Osteocyte (in vitro differentiated cells): ENCODE data around the gene KANSL3. TPM values are rescaled to one million over a fixed set of nuclear protein-coding genes. Genes with fewer than 3 reads are reported as not detected.

Experiments
- DNase-seq: peaks from one replicate; pipeline ENCODE4 v3.0.0; 2021; ENCODE audit warnings: mixed read lengths; ENCODE audit not compliant: unreplicated experiment; ENCODE audit errors: extremely low spot score
- H3K27ac Mint-ChIP-seq: one replicate; pipeline ENCODE4 v1.8.0; 2021; ENCODE audit warnings: mild to moderate bottlenecking, mixed read lengths; ENCODE audit not compliant: unreplicated experiment
- H3K27me3 Mint-ChIP-seq: one replicate; pipeline ENCODE4 v1.8.0; 2021; ENCODE audit warnings: mixed read lengths; ENCODE audit not compliant: unreplicated experiment
- H3K36me3 Mint-ChIP-seq: one replicate; pipeline ENCODE4 v1.8.0; 2021; ENCODE audit warnings: mixed read lengths; ENCODE audit not compliant: unreplicated experiment
- H3K4me1 Mint-ChIP-seq: one replicate; pipeline ENCODE4 v1.8.0; 2021; ENCODE audit warnings: mixed read lengths; ENCODE audit not compliant: unreplicated experiment
- H3K4me3 Mint-ChIP-seq: one replicate; pipeline ENCODE4 v1.8.0; 2021; ENCODE audit warnings: mild to moderate bottlenecking, moderate library complexity, mixed read lengths; ENCODE audit not compliant: unreplicated experiment
- H3K9me3 Mint-ChIP-seq: one replicate; pipeline ENCODE4 v1.8.0; 2021; ENCODE audit warnings: mixed read lengths; ENCODE audit not compliant: unreplicated experiment
- total RNA-seq: library from RNA; stranded (reverse); gene quantifications from 2 replicates; pipeline ENCODE4 v1.2.1, GENCODE V29; 2021
- TF ChIP-seq, protein P1 (sequence below): fragments of 200-600 bp; sonication (generic); IDR thresholded peaks from 2 replicates; pipeline ENCODE4 v1.5.0; 2021; ENCODE audit warnings: antibody characterized with exemption, mild to moderate bottlenecking, moderate library complexity

Gene KANSL3
- total RNA-seq, 1 donor from 2014 or later: 45.8 TPM

DNA sequence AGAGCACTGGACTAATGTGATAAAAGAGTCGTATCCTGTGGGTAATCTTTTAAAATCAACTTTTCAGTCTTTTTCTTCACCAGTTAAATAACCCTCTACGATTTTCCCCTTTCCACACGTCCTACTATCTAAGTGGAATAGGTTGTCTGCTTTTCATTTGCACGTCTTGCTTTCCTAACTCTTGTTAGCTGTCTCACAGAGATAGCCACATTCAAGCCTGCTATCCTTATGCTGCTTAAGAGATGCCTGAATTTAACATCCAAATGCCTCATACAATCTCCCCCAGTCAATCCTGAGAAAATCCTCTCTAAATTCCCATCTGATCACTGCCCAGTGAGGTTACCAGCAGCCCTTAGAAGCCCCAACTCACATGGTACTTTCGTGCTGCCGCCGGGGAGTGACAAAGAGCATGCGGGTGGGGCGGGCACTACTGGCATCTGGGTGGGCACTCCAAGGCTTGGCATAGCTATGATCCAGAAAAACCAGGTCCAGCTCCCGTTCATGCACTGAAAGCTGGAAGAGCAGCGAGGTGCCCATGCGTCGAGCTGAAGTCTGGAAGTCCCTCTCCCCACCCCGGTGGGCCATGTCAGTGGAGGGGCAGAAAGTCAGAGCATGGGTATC is 1.5 kb downstream of the KANSL3 start:
- Mint-ChIP-seq H3K36me3 (peaks cover 15% of the 10 kb centered on the region), H3K27ac (peak overlapping the region; percentile 92), H3K4me1 (peaks cover 31% of the 10 kb centered on the region), H3K27me3 (no peaks in the 10 kb centered on the region), H3K4me3 (peak overlapping the region; percentile 91), H3K9me3 (no peaks in the 10 kb centered on the region)
- TF ChIP-seq, protein P1, sequence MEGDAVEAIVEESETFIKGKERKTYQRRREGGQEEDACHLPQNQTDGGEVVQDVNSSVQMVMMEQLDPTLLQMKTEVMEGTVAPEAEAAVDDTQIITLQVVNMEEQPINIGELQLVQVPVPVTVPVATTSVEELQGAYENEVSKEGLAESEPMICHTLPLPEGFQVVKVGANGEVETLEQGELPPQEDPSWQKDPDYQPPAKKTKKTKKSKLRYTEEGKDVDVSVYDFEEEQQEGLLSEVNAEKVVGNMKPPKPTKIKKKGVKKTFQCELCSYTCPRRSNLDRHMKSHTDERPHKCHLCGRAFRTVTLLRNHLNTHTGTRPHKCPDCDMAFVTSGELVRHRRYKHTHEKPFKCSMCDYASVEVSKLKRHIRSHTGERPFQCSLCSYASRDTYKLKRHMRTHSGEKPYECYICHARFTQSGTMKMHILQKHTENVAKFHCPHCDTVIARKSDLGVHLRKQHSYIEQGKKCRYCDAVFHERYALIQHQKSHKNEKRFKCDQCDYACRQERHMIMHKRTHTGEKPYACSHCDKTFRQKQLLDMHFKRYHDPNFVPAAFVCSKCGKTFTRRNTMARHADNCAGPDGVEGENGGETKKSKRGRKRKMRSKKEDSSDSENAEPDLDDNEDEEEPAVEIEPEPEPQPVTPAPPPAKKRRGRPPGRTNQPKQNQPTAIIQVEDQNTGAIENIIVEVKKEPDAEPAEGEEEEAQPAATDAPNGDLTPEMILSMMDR: no peak
- DNase-seq: no peak

GRCh38 chr2:96633641-96634040 is 4.5 kb downstream of the KANSL3 start:
- Mint-ChIP-seq H3K27me3 (no peaks in the 10 kb centered on the region), H3K9me3 (no peaks in the 10 kb centered on the region), H3K36me3 (peaks cover 25% of the 10 kb centered on the region), H3K4me1 (peaks cover 30% of the 10 kb centered on the region), H3K27ac (no peak overlapping the region), H3K4me3 (no peak overlapping the region)
- TF ChIP-seq, protein P1: no peak
- no peak for DNase-seq

DNA sequence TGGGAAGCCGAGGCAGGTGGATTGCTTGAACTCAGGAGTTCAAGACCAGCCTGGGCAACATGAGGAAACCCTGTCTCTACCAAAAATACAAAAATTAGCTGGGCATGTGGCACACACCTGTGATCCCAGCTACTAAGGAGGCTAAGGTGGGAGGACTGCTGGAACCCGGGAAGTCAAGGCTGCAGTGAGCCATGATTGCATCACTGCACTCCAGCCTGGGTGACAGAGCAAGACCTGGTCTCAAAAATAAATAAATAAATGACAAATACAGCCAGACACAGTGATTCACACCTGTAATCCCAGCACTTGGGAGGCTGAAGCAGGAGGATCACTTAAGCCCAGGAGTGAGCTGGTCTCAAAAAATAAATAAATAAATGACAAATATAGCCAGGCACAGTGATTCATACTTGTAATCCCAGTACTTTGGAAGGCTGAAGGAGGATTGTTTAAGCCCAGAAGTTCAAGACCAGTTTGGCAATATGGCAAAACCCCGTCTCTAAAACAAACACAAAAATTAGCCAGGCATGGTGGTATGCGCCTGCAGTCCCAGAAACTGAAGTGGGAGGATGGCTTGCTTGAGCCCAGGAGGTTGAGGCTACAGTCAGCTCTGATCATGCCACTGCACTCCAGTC is 6.2 kb downstream of the KANSL3 start:
- Mint-ChIP-seq H3K4me1 (peaks cover 23% of the 10 kb centered on the region), H3K36me3 (peaks cover 32% of the 10 kb centered on the region), H3K27me3 (no peaks in the 10 kb centered on the region), H3K4me3 (no peak overlapping the region), H3K9me3 (no peaks in the 10 kb centered on the region), H3K27ac (no peak overlapping the region)
- no peak for DNase-seq
- TF ChIP-seq, protein P1: no peak

DNA sequence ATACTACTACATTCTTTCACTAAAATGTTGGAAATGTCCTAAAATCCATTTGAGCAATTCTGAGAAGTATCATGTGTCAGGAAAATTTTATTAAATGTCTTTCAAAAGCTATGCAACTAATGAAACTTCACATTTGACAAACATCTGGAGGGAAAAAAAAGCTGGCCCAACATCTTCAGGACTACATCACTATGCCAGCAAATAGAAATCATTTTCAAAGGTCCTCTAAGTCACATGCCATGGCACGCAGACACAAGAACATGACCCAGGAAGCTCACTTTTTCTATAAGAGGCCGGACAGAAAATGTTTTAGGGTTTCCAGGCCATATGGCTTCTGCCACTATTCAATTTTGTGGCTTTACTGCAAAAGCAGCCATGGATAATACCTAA is 11.6 kb downstream of the KANSL3 start:
- Mint-ChIP-seq H3K4me3 (no peak overlapping the region), H3K27me3 (no peaks in the 10 kb centered on the region), H3K36me3 (peaks cover 25% of the 10 kb centered on the region), H3K9me3 (no peaks in the 10 kb centered on the region), H3K4me1 (peaks cover 17% of the 10 kb centered on the region), H3K27ac (peak overlapping the region; percentile 47)
- TF ChIP-seq, protein P1: no peak
- no peak for DNase-seq
